ENCODE results near the gene SH2D3A.
"Not testable (repeated sequence)": the region's sequence is repeated elsewhere in the genome, so short reads cannot be mapped to it uniquely, and the experiment has no call there.

SH2D3A gene

DNA sequence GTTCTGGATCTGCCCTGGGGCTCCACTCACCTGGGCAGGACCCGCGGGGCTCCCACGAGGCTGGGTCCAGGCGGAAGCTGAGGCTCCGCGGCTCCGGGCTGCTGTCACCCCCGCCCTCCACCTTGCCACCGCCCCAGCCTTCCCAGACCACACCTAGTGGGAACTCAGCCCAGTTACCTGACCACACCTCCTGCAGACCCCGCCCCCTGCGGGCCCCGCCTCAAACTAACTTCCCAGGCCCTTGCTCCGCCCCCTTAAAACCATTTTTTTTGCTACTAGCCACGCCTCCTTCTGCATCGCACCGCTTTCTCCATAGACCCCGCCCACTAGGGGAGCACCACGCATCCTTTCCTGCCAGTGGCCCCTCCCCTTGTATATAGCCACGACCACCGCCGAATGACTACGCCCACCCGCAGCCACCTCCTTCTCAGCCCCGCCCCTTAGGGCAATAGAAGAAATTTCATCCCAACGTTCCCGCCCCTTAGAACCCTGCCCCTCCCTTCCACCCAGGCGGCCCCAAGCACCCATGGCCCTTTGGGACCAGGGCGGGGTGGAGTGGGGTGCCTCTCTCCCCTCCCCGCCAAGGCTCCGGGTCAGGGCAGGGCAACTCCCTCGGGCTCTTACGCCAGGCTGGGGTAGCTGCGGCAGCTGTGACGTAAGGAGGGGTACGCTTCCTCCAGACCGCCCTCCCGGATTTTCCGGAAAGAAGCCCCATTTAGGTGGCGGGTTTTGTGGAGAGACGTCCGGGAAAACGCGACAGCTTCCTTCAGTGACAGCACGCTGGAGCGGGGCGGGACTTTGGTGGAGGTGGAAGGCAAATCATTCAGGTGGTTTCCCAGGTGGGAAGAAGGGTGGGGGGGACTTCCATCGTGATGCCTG, at the start of gene SH2D3A:
Gene SH2D3A, minus strand, starts transcription at position 79 of the 879 bp plus-strand sequence. CDS start 3,687 bp downstream, outside the sequence.
- peak; percentile 27 for DNase-seq (ENCODE audit: low read depth)

DNA sequence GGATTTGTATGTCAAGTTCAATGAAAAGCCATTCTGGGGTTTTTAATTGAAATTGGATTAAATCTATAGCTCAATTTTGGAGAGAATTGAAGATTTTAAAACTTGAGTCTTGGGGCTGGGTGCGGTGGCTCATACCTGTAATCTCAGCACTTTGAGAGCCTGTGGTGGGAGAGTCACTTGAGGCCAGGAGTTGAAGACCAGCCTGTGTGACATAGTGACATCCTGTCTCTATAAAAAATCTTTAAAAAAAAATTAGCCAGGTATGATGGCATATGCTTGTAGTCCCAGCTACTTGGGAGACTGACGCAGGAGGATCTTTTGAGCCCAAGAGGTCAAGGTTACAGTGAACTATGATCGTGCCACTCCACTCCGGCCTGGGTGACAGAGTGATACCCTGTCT, 46.4 kb upstream of the SH2D3A start:
- no peak for DNase-seq (ENCODE audit: low read depth)

DNA sequence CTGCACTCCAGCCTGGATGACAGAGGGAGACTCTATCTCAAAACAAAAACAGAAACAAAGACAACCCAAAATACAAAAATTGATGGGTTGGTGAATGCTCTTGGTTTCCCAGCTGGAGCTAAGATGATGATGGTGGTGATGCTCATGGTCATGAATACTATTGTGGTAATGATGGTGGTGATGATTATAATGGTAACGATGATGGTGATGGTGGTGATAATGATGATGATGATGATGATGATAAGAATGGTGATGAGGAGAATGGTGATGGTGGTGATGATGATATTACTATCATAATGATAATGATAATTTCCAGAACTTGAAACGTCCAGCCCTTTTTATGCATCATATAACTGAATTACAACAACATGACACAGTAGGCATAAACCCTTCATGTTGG, 45.4 kb upstream of the SH2D3A start:
- no peak for DNase-seq (ENCODE audit: low read depth)

DNA sequence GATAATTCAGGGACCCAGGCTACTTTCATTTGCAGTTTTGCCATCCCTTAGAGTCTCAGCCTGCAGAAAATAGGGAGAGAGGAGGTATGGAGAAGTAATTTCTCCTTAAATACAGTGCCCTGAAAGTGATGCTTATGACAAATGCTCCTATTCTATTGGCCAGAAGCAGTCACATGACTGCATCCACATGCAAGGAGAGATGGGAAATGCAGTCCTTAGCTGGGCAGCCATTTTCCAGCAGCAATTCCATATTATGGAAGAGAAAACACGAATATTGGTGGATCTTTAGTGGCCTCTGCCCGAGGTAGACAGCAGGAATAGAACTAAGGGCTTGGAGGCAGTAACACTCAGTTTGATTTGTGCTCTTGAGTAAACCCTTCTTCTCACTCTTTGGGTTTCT, 44.7 kb upstream of the SH2D3A start:
- DNase-seq (ENCODE audit: low read depth) = peak; percentile 73

DNA sequence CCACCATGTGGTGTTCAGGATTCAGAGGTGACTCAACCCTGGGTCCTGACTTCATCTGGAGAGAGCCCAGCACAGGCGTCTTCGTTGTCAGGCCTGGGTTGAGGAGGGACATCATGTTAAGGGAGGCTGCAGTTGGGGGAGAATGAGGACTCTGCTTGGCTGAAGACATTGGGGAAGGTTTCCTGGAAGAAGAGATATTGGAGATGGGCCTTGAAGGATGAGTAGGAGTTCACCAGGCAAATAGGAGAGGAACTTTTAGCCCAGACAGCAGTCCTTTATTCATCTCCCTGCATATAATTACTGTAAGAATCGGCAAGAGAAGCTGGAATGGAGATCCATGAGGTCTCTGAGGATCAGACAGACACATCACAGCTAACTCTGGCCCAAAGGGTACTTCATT, 44.1 kb upstream of the SH2D3A start:
- DNase-seq (ENCODE audit: low read depth) = no peak

DNA sequence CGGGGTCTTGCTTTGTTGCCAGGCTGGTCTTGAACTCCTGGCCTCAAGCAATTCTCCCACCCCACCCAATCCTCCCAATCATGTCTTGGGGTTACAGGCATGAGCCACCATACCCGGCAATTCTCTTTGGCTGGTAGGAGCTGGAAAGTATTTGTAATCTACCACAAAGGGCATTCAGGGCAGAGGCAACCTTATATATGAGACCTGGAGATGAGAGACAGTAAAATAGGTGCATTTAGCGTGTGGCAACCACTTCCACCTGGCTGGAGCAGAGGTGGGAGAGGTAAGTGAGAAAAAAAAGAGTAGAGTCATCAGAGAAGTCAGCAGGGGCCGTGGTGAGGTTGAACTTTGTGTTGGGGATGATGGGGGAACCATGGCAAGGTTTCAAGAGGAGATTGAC, 42.0 kb upstream of the SH2D3A start:
- no peak for DNase-seq (ENCODE audit: low read depth)

DNA sequence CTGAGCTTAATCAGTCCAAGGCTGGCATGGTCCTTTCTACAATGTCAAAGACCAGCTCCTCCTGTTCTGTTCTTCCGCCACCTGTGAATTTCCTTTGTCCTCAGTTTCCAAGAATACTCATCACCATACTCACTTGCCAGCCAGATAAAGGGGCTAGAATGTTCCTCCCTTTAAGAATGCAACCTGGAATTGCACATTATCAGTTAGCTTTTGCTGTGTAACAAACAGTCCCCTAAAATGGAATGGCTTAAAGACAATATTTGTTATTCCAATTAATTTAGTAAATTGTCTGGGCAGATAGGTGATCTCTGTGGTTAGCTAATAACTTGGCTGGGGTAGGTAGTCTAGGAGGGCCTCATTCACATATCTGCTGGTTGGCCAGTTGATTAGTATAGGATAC, 41.3 kb upstream of the SH2D3A start:
- DNase-seq (ENCODE audit: low read depth) = no peak

DNA sequence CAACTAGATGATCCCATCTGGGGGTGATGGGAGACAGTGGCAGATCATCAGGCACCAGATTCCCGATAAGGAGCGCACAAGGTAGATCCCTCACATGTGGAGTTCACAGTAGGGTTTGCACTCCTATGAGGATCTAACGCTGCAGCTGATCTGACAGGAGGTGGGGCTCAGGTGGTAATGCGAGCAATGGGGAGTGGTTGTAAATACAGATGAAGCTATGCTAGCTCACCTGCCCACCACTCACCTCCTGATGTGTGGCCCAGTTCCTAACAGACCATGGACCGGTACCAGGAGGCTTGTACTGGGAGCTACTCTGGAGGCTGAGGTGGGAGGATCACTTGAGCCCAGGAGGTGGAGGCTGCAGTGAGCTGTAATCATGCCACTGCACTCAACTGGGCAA, 40.1 kb upstream of the SH2D3A start:
- no peak for DNase-seq (ENCODE audit: low read depth)

DNA sequence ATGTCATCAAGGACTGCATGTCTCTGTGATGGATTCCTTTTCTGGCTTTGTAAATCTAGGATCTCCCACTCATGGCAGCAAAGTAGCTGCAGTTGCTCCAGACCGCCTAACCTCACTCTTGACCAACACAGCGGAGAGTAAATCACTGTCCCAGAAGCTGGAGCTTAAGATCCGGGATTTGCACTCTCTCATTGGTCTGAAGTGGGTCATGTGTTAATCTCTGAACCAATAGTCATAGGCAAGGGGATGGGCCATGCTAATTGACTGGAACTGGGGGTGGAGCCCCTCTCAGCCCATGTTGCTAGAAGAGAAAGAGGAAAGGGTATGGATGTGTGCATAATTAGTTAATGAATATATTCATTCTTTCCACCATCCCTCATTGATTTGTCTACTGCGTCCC, 39.3 kb upstream of the SH2D3A start:
- DNase-seq (ENCODE audit: low read depth) = no peak

DNA sequence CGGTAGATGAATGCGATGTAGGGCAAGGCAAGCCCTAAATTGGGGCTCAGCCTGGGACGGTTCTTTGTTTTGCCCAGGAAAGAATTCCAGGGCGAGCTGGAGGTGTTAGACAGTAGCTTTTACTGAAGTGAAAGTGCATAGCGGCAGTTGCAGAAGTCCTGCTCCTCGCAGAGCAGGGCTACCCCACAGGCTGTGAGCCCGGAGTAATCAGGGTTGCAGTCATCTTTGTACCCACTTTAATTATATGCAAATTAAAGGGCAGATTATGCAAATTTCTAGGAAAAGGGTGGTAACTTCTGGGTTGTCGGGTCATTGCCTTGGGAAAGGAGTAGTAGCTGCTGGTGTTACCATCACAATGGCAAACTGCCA, 35.8 kb upstream of the SH2D3A start:
- DNase-seq (ENCODE audit: low read depth) = no peak

DNA sequence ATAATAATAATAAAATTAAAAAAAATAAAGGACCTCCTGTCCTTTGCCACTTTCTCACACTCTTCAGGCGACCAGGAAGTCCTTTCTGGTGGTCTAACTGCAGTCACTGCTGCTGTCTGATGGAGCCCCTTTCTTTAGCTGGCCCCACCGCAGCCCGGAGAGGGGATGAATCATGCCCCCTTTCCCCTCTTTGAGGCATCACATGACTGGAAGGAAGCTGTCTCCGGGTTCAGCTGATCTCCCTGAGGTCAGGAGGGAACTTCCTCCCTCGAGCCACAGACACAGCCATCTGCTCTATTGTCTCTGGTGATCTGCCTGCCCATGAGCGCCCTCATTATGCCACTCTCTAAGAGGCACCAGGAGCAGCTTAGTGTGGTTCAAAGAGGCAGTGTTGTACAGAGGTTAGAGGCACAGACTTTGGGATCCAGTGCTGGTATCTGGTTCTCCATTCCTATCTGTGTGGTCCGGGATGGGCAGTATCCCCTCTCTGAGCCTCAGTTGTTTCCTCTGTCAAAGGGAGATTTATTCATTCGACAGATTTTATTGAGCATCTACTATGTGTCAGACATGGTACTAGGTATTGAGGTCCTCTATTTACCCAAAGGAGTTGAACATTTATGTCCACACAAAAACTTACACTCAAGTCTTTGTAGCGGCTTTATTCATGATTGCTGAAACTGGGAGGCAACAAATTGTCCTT, 35.3 kb upstream of the SH2D3A start:
- DNase-seq (ENCODE audit: low read depth) = peak; percentile 23

DNA sequence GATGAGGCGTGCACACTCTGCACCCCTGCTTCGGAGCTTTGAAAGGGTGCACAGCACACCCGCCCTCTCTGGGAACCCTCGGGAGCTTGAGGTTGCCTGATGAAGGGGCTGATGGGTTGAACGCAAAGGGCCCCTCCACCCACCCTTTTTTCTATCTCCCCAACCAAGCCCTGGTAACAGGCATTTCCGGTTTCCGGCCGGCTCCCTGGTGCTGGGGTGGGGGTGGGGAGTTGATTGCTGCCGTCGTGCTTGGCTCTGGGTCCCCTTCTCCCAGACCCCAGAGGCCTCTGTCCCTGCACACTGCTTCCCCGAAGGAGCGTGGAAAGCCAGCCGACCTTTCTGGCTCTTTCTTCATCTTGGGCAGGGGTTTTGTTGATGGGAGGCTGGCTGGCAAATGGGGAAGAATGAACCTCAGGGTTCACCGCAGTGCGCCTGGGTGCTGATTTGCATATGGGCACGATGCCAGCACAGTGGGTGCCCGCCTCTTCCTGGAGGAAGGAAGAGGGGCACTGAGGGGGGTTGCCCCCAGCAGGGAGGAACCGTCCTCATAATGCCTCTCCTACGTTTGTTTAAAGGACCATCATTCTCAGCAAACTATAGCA, 34.4 kb upstream of the SH2D3A start:
- DNase-seq (ENCODE audit: low read depth) = no peak

DNA sequence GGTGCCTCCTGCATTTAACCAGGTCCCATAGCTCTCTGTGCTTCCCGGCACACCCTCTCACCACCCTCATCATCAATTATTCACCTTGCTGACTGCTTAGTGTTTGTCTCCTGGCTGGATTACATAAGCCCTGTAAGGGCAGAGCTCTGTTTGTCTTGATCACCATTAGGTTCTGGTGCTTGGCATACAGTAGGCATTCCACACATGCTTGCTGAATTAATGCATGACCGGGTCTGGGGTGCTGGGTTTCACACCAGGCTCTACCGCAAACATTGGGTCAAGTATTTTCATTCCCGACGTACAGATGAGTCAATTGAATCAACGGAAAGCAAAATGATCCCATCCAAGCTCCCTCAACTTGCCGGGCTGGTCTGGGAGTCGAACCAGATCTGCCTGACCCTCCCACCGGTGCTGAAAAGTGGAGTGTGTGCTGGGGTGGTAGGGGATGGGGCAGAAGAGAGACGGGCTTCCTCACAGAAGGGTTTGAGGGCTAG, 33.8 kb upstream of the SH2D3A start:
- peak; percentile 5 for DNase-seq (ENCODE audit: low read depth)

DNA sequence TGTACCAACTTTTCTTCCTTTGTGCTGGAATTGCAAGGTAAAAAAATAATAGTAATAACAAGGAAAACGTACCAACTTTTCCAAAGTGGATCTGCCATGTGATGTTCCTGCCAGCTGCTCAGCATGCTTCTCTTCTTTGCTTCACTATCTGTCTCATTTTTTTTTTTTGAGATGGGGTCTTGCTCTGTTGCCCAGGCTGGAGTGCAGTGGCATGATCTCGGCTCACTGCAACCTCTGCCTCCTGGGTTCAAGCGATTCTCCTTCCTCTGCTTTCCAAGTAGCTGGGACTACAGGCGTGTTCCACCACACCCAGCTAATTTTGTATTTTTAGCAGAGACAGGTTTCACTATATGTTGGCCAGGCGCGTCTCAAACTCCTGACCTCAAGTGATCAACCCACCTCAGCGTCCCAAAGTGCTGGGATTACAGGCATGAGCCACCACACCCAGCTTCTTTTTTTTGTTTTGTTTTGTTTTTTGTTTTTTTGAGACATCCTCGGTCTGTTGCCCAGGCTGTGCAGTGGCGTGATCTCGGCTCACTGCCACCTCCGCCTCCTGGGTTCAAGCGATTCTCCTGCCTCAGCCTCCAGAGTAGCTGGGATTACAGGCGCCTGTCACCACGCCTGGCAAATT, 33.0 kb upstream of the SH2D3A start:
- not testable (repeated sequence) for DNase-seq (ENCODE audit: low read depth)

DNA sequence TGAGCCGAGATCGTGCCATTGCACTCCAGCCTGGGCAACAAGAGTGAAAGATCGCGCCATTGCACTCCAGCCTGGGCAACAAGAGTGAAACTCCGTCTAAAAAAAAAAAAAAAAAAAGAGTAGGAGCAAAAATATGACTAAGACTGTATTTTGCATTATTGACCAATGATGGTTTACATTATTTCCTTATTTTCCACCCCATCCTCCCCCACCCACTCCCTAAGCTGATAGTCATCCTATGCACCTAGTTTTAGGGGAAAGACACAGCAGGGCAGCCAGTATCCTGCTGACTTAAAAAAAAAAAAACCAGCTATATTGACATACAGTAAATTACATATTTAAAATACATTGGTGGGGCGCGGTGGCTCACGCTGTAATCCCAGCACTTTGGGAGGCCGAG, 30.4 kb upstream of the SH2D3A start:
- no peak for DNase-seq (ENCODE audit: low read depth)

DNA sequence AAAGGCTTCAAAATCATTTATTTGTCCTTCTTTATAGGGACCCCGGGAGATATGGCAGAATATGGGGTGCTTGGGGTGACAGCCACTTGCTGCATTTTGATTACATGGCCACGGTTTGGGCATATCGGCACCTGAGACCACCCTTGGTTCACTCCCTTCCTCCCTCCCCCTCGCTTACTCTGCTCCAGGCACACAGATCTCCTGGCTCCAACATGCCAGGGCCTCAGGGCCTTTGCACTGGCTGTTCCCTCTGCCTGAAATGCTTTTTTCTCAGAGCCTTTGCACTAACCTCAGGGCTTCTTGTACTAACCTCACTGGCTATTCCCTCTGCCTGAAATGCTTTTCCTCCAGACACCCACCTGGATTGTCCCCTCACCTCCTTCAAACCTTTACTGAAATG, 29.0 kb upstream of the SH2D3A start:
- no peak for DNase-seq (ENCODE audit: low read depth)

DNA sequence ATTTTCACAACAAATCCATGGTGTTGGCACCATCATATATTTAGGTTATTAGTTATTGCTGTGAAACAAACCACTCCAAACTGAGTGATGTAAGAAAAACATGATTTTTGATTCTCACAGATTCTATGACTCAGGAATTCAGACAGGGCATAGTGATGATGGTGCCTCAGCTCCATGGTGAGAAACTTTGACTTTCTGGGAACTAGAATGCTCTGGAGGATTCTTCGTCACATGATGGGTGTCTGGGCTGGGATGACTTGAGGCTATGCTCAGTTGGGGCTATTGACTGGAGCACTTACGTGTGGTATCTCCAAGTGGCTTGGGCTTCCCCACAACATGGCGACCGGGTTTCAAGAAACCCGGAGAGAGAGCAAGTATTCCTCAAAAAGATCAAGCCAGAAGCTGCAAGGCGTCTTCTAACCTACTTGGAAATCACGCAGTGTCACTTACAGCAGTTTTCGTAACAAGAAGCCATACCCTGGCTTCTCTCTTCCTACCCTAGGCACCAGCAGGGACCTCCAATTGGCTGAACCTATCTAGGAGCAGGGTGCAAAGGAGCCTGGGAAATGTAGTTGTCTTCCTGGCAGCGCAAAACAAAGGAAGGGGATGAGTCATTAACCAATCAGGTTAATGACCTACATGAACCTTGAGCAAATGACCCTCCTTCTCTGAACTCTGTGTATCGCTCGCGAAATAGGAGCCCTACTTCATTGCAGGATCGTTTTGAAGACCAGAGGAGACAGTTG, 27.6 kb upstream of the SH2D3A start:
- DNase-seq (ENCODE audit: low read depth) = no peak

DNA sequence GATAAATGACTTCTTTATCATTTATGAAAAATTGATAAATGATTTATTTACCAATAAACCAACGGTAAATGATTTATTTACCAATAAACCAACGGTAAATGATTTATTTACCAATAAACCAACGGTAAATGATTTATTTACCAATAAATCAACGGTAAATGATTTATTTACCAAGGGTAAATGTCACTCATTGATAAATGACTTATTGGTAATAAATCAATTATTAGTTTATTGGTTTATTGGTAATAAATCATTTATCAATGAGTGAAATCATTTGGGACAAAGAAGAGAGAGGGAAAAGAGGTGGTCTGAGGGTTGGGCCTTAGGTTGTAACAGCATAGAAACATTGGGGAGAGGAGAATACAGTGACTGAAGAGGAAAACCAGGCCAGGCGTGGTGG, 26.7 kb upstream of the SH2D3A start:
- no peak for DNase-seq (ENCODE audit: low read depth)

DNA sequence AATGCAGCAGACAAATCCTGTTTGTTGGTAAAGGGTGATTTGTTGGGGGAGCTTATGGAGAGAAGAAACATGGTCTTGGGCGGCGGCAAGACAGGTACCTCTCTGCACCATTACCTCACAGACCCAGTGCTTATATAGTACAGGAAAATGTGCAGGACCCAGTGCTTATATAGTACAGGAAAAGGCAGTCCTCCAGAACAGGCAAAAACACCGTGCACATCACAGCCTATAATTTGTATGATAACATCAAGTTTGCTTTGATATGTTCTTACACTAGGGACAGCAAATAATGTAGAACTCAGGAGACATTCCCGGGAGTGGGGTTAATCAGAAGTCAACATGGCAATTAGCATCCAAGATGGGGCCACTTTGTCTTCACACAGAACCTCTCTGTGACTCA, 26.2 kb upstream of the SH2D3A start:
- DNase-seq (ENCODE audit: low read depth) = no peak

DNA sequence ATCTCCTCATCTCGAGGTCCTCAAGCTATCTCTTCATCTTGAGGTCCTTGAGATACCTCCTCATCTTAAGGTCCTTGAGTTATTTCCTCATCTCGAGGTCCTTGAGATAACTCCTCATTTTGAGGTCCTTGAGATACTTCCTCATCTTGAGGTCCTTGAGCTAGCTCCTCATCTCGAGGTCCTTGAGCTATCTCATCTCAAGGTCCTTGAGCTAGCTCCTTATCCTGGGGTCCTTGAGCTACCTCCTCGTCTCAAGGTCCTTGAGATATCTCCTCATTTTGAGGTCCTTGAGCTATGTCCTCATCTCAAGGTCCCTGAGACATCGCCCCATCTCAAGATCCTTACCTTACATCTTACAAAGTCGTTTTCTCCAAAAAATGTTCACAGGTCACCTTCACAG, 24.0 kb upstream of the SH2D3A start:
- no peak for DNase-seq (ENCODE audit: low read depth)

DNA sequence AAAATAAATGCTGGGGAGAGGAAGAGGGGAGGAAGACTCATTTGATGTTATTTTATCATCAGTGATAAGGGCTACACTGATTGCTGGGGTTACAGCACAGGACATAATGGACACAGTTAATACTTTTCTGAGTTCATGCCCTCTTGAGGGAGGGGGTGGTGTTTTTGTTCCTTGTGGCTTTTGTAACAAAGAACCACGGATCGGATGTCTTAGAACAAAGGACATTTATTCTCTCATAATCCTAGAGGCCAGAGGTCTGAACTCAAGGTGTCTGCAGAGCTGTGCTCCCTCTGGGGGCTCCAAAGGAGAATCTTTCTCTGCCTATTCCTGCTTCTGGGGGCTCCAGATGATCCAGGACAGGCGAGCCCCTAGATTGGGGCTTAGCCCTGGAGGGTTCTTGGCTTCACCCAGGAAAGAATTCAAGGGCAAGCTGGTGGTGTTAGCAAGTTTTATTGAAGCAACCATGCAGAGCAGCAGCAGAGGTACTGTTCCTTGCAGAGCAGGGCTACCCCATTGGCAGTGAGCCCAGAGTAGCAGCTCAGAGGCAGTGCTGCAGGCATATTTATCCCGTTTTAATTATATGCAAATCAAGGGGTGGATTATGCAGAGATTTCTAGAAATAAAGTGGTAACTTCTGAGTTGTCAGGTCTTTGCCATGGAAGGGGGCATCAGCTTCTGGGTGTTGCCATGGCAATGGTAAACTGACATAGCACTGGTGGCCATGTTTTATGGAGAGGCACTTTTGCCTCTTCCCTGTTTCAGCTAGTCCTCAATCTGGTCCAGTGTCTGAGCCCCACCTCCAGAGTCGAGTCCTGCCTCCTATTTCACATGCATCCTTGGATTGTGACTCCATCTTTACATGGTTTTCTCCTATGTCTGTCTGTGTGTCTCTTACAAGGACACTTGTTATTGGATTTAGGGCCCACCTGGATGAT, 23.2 kb upstream of the SH2D3A start:
- no peak for DNase-seq (ENCODE audit: low read depth)
